Heart right ventricle (tissue), 16 donors: ENCODE data around the gene SPIRE2. TPM values are rescaled to one million over a fixed set of nuclear protein-coding genes. Genes with fewer than 3 reads are reported as not detected.
"Not testable (repeated sequence)": the region's sequence is repeated elsewhere in the genome, so short reads cannot be mapped to it uniquely, and the experiment has no call there.

Experiments
- ATAC-seq, 8 donors: fragments of 200-7000 bp; cut with Tn5 transposase; one replicate each; pipeline ENCODE4 v1.9.1; 2020; ENCODE audit warnings: mild to moderate bottlenecking in 8 of 8, moderate library complexity in 8 of 8, moderate number of reproducible peaks in 1 of 8
- DNase-seq, 2 donors: peaks; one replicate each; pipeline ENCODE4 v3.0.0-alpha.2; 2020
- H3K27ac ChIP-seq, 10 donors: fragments of 200-600 bp; sonication (generic) in 2 of 10; one replicate each; pipeline versions ENCODE4 v1.5.0 to v1.8.0; 2020 to 2022; ENCODE audit warnings: mild to moderate bottlenecking in 3 of 10
- H3K27me3 ChIP-seq, 7 donors: fragments of 200-600 bp; one replicate each; pipeline ENCODE4 v1.8.0; 2021 to 2022; ENCODE audit warnings: mild to moderate bottlenecking in 2 of 7
- H3K36me3 ChIP-seq, 9 donors: fragments of 200-600 bp; sonication (generic) in 1 of 9; one replicate each; pipeline versions ENCODE4 v1.5.0 to v1.8.0; 2020 to 2022; ENCODE audit warnings: mild to moderate bottlenecking in 2 of 9
- H3K4me1 ChIP-seq, 9 donors: fragments of 200-600 bp; sonication (generic) in 1 of 9; one replicate each; pipeline versions ENCODE4 v1.5.0 to v1.8.0; 2020 to 2022; ENCODE audit warnings: mild to moderate bottlenecking in 4 of 9
- H3K4me3 ChIP-seq, 10 donors: fragments of 200-600 bp; sonication (generic) in 2 of 10; one replicate each; pipeline versions ENCODE4 v1.5.0 to v1.8.0; 2020 to 2022; ENCODE audit warnings: mild to moderate bottlenecking in 7 of 10, moderate library complexity in 2 of 10
- H3K9me3 ChIP-seq, 11 donors: fragments of 200-600 bp in 10 of 11; sonication (generic) in 2 of 11; one replicate each; pipeline versions ENCODE4 v1.5.0 to v1.8.0; 2013 to 2022; ENCODE audit warnings: mild to moderate bottlenecking in 2 of 11, control low read depth in 1 of 11, moderate library complexity in 1 of 11
- WGBS, 2 donors: extraction: QIAGEN DNeasy Blood & Tissue Kit; methylation state at CpG; one replicate each; pipeline ENCODE4 v1.1.7; 2013; ENCODE audit warnings: inconsistent platforms in 1 of 2; 5-methylcytosine and 5-hydroxymethylcytosine counted together
- intact Hi-C, 10 donors: fragments of 100-400 bp; cut with DNase I; formaldehyde crosslinking; loops; one replicate each; pipeline versions ENCODE4 v1.11.1 to v1.14.2; 2022
- polyA plus RNA-seq, 2 donors: library from polyadenylated mRNA; stranded (reverse); fragments of 200-250 nt; gene quantifications; one replicate each; pipeline ENCODE4 v1.2.3, GENCODE V29; 2013
- total RNA-seq, 10 donors: library from RNA; stranded (reverse); fragmentation: NEBNext Ultra II Directional in 3 of 10; extraction: Animal tissue kit (Norgen Biotek cat#: 25700) in 3 of 10; gene quantifications; one replicate each; pipeline versions ENCODE4 v1.2.1 to v1.2.4, GENCODE V29; 2021 to 2023
- TF ChIP-seq, protein P1 (sequence below), 9 donors: fragments of 200-600 bp; sonication (generic) in 2 of 9; IDR thresholded peaks; one replicate each; pipeline versions ENCODE4 v1.5.0 to v1.8.0; 2021 to 2022; ENCODE audit warnings: antibody characterized with exemption in 9 of 9, mild to moderate bottlenecking in 5 of 9, moderate library complexity in 1 of 9
- donor health status: Arrhythmogenic right ventricular cardiomyopathy.
- donor health status: ischemic (EF 13 %, LVEDD 7.1; RV severe dilation, severe dysfunction).
- donor health status: healthy with polysubstance abuse.
- donor health status: DM: no; HTN: yes; CAD: no.
- donor health status: DM: no; HTN: no; CAD: no.
- donor health status: ischemic (EF 25% LVEDD 6.9; RV normal size, moderate dysfunction).
- donor health status: ischemic (EF 25% LVEDD 5.7; RV mildly dilated, moderate dysfunction).
- donor health status: healthy.
- donor health status: DM: yes; HTN: yes; CAD: no.
- donor health status: Ischemic cardiomyopathy.
- donor health status: ischemic (EF 35%, LVEDD 5.7; RV mildly dilated, moderate dysfunction).
- donor health status: nonischemic (EF 11% LVEDD 7.7; RV severe dilation, severe dysfunction).
- donor health status: DM: yes; HTN: yes; CAD: no.
- donor health status: PGD.
- donor health status: ischemic (EF 29% LVEDD 5.4; RV normal size, mild dysfunction).
- donor health status: nonischemic (EF 23%, LVEDD 6.1; RV moderate dilation, normal function).

SPIRE2 gene
- total and polyA plus RNA-seq, 12 donors, result 0.46 to 1.9 (median 1.2) TPM

DNA sequence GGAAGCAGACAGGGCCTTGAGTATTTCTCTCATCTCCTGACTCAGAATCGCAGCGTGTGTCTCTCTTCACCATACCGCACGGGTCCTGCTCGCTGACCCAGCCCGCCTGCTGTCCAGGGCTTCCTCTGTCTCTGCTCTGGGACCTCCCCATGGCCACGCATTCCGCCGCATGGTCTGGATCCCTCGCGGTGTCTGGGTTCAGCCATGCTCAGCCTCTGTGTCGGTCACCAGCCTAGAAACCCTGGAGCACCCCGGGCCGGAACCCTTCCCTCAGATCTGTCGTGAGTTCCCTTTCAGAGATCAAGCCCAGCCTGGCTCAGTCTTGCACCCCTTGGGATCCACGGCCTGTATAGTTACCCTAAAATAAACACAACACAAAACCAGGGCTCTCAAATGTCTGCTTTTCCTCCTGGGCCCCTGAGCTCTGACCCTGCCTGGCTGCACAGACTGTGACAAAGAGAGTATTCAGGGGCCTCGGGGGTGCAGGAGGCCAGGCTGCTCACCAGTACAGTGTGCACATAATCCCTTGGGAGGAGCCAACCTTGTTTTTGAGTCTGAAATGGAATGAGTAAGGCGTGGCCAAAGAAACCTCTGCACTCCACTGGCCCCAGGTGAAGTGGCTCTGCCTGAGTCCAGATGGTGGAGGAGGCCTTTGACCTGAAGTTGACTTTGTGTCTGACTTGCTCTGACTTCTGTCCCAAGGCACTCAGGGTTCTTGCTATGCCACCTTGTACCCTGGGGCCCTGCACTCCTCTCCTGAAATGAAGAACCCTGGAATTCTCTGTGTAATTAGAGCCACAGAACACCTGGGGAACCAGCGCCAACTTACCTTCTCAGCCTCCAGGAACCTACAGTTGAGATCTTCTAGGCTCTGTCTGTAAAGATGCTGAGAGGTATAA, 5.8 kb upstream of the SPIRE2 start:
- DNase-seq, result no peak
- TF ChIP-seq, protein P1, sequence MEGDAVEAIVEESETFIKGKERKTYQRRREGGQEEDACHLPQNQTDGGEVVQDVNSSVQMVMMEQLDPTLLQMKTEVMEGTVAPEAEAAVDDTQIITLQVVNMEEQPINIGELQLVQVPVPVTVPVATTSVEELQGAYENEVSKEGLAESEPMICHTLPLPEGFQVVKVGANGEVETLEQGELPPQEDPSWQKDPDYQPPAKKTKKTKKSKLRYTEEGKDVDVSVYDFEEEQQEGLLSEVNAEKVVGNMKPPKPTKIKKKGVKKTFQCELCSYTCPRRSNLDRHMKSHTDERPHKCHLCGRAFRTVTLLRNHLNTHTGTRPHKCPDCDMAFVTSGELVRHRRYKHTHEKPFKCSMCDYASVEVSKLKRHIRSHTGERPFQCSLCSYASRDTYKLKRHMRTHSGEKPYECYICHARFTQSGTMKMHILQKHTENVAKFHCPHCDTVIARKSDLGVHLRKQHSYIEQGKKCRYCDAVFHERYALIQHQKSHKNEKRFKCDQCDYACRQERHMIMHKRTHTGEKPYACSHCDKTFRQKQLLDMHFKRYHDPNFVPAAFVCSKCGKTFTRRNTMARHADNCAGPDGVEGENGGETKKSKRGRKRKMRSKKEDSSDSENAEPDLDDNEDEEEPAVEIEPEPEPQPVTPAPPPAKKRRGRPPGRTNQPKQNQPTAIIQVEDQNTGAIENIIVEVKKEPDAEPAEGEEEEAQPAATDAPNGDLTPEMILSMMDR (IDR thresholded peaks at IDR 0.05), result no peak
- H3K27ac ChIP-seq, result no peak overlapping the region
- no peak for ATAC-seq
- 88 to 90% methylated on average over 19 of the region's 19 CpGs for WGBS, 2 donors
- H3K4me3 ChIP-seq, result no peak overlapping the region
- peaks cover 0 to 6% (median 0%) of the 10 kb centered on the region in 7 donors for H3K27me3 ChIP-seq
- H3K36me3 ChIP-seq, result no peaks in the 10 kb centered on the region
- peaks cover 0 to 21% (median 5%) of the 10 kb centered on the region in 9 donors for H3K4me1 ChIP-seq
- no peaks in the 10 kb centered on the region for H3K9me3 ChIP-seq
- intact Hi-C loops, result no loop called here

DNA sequence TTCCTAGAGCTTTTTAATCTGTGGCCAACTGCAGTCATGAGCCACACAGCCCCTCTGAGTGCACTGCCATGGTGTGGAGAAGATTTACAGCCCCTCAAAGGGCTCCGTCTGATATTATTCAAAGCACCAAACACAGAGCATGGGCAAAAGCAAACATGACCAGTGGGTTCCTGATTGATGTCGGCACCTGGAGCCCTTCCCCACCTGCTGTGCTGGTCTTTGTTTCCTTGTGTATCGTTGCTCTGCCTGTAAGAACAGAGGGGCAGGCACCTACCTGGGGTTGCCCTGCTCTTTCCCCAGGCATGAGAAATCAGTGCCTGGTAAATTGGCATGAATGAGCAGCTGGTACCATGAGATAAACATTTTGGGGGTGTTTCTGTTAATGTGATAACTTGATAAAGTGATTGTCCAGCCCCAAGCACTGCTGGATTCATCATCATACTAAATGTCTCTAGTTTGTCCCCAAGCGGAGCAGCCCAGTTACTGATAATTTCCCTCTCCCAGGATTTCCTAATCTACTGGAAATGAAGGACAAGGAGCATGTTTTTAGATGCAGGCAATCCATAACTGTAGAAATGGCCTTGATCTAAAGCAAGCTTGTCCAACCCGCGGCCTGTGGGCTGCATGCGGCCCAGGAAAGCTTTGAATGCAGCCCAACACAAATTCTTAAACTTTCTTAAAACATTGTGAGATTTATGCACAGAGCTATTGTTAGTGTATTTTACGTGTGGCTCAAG, 5.0 kb upstream of the SPIRE2 start:
- Histone ChIP-seq H3K27me3 (peaks cover 0 to 12% (median 0%) of the 10 kb centered on the region in 7 donors), H3K4me3 (no peak overlapping the region), H3K27ac (no peak overlapping the region), H3K36me3 (no peaks in the 10 kb centered on the region), H3K4me1 (peaks cover 0 to 22% (median 9%) of the 10 kb centered on the region in 9 donors), H3K9me3 (no peaks in the 10 kb centered on the region)
- TF ChIP-seq, protein P1 (IDR thresholded peaks at IDR 0.05), result no peak
- intact Hi-C loops, result no loop called here
- ATAC-seq (no peak), DNase-seq (no peak)
- 83 to 88% methylated on average over 8 of the region's 8 CpGs for WGBS, 2 donors

DNA sequence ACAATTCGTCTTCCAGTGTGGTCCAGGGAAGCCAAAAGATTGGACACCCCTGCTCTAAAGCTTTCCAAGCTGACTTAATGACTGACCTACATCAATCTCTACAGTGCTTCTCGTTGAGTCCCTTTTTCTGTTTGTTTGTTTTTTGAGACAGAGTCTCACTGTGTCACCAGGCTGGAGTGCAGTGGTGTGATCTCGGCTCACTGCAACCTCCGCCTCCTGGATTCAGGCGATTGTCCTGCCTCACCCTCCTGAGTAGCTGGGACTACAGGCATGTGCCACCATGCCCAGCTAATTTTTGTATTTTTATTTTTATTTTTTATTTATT, 4.5 kb upstream of the SPIRE2 start:
- H3K9me3 ChIP-seq, DNase-seq, H3K27ac ChIP-seq, intact Hi-C loops, H3K4me3 ChIP-seq, ATAC-seq, H3K36me3 ChIP-seq: not testable (repeated sequence)
- H3K27me3 ChIP-seq, result peaks cover 0 to 13% (median 0%) of the 10 kb centered on the region in 7 donors
- 76 to 87% methylated on average over 5 of the region's 5 CpGs for WGBS, 2 donors
- H3K4me1 ChIP-seq, result peaks cover 0 to 18% (median 9%) of the 10 kb centered on the region in 9 donors

DNA sequence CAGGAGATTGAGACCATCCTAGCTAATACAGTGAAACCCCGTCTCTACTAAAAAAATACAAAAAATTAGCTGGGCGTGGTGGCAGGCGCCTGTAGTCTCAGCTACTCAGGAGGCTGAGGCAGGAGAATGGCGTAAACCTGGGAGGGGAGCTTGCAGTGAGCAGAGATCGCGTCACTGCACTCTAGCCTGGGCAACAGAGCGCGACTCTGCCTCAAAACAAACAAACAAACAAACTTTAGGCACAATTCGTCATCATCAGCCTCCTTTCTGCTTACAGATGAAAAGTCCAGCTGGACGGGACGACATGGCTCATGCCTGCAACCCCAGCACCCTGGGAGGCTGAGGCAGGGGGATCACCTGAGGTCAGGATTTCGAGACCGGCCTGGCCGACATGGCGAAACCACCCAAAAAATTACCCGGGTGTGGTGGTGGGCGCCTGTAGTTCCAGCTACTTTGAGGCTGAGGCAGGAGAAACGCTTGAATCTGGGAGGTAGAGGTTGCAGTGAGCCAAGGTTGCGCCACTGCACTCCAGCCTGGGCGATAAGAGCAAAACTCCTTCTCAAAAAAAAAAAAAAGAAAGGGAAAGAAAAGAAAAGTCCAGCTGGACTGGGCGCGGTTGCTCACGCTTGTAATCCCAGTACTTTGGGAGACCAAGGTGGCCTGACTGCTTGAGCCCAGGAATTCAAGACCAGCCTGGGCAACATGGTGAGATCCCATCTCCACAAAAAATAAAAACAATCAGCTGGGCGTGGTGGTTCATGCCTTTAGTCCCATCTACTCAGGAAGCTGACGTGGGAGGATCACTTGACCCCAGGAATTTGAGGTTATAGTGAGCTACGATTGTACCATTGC, 1.5 kb upstream of the SPIRE2 start:
- intact Hi-C loops, result no loop called here
- DNase-seq, result no peak
- no peak for ATAC-seq

More for the DNA sequence above, 1.5 kb upstream of the SPIRE2 start:
- H3K36me3 ChIP-seq, result no peaks in the 10 kb centered on the region
- H3K4me1 ChIP-seq, result peaks cover 0 to 18% (median 13%) of the 10 kb centered on the region in 9 donors
- TF ChIP-seq, protein P1 (IDR thresholded peaks at IDR 0.05), result no peak
- H3K9me3 ChIP-seq, result no peaks in the 10 kb centered on the region
- peak overlapping the region in 3 of 10 donors; percentile 84 to 89 (median 89) for H3K27ac ChIP-seq
- 88% methylated on average over 26 of the region's 26 CpGs for WGBS, 2 donors
- peaks cover 0 to 26% (median 0%) of the 10 kb centered on the region in 7 donors for H3K27me3 ChIP-seq
- peak overlapping the region in 1 of 10 donors; percentile 67 for H3K4me3 ChIP-seq
